Neural cell (in vitro differentiated cells): Measurements from ENCODE around the gene SMARCC1. TPM values are rescaled to one million over a fixed set of nuclear protein-coding genes. Genes with fewer than 3 reads are reported as not detected.

Source experiments
- H2AFZ ChIP-seq: fragments of 200-600, 300-800 bp; sonication (generic), shearing (Covaris generic); 2 replicates; pipeline ENCODE4 v1.6.0; 2014; ENCODE audit warnings: low read depth, mild to moderate bottlenecking, antibody characterized with exemption, low read length, moderate library complexity
- H3F3A ChIP-seq: fragments of 200-600 bp; shearing (Covaris generic); 2 replicates; pipeline ENCODE4 v1.6.1; 2016; ENCODE audit warnings: mild to moderate bottlenecking, moderate library complexity, mixed read lengths, antibody characterized with exemption, low read length; ENCODE audit not compliant: insufficient read depth, poor library complexity, severe bottlenecking
- H3K27ac ChIP-seq: fragments of 200-600, 300-800 bp; sonication (generic), shearing (Covaris generic); 2 replicates; pipeline ENCODE4 v1.5.1; 2014; ENCODE audit warnings: mild to moderate bottlenecking, low read length, moderate library complexity
- H3K27me3 ChIP-seq: fragments of 300-800, 200-600 bp; sonication (generic), shearing (Covaris generic); 2 replicates; pipeline ENCODE4 v1.6.0; 2014; ENCODE audit warnings: mild to moderate bottlenecking, low read depth, low read length, moderate library complexity; ENCODE audit not compliant: insufficient read depth
- H3K36me3 ChIP-seq: fragments of 300-800, 200-600 bp; sonication (generic), shearing (Covaris generic); 2 replicates; pipeline ENCODE4 v1.5.1; 2014; ENCODE audit warnings: mild to moderate bottlenecking, antibody characterized with exemption, low read length, moderate library complexity; ENCODE audit not compliant: insufficient read depth
- H3K4me2 ChIP-seq: fragments of 300-800, 200-600 bp; sonication (generic), shearing (Covaris generic); 2 replicates; pipeline ENCODE4 v1.6.0; 2014; ENCODE audit warnings: mild to moderate bottlenecking, low read length
- H3K4me3 ChIP-seq: fragments of 300-800, 200-600 bp; sonication (generic), shearing (Covaris generic); 2 replicates; pipeline ENCODE4 v1.5.1; 2014; ENCODE audit warnings: mild to moderate bottlenecking, low read length, moderate library complexity
- H3K79me2 ChIP-seq: fragments of 200-600 bp; shearing (Covaris generic); replicated peaks from 2 replicates; pipeline ENCODE4 v1.6.0; 2014; ENCODE audit warnings: mild to moderate bottlenecking, low read length, moderate library complexity; ENCODE audit not compliant: insufficient read depth
- H3K9ac ChIP-seq: fragments of 300-800, 200-600 bp; sonication (generic), shearing (Covaris generic); 2 replicates; pipeline ENCODE4 v1.6.1; 2016; ENCODE audit warnings: mild to moderate bottlenecking, low read length, mixed read lengths
- H3K9me2 ChIP-seq: fragments of 200-600 bp; shearing (Covaris generic); 2 replicates; pipeline ENCODE4 v1.6.1; 2016; ENCODE audit warnings: mild to moderate bottlenecking, low read length, mixed read lengths; ENCODE audit not compliant: insufficient read depth
- H3K9me3 ChIP-seq: fragments of 200-600, 300-800 bp; sonication (generic), shearing (Covaris generic); 2 replicates; pipeline ENCODE4 v1.6.1; 2016; ENCODE audit warnings: mild to moderate bottlenecking, mixed run types, low read length, moderate library complexity, mixed read lengths
- H4K20me1 ChIP-seq: fragments of 200-600 bp; shearing (Covaris generic); 2 replicates; pipeline ENCODE4 v1.6.1; 2016; ENCODE audit warnings: mild to moderate bottlenecking, mixed run types; ENCODE audit not compliant: insufficient read depth
- CTCF ChIP-seq: fragments of 450-650 bp; IDR thresholded peaks from 2 replicates; pipeline ENCODE4 v1.5.1; 2014; ENCODE audit warnings: antibody characterized with exemption, mild to moderate bottlenecking, moderate library complexity; ENCODE audit not compliant: poor library complexity, severe bottlenecking
- EP300 ChIP-seq: fragments of 450-650 bp; conservative IDR thresholded peaks from 2 replicates; pipeline ENCODE4 v1.6.1; 2014; ENCODE audit warnings: antibody characterized with exemption, mild to moderate bottlenecking, moderate library complexity; ENCODE audit not compliant: poor library complexity, severe bottlenecking
- EZH2 ChIP-seq: fragments of 200-600, 300-800 bp; shearing (Covaris generic), sonication (generic); IDR thresholded peaks from 2 replicates; pipeline ENCODE4 v1.6.1; 2014; ENCODE audit warnings: antibody characterized with exemption, low read length, borderline replicate concordance, mild to moderate bottlenecking; ENCODE audit not compliant: insufficient read depth, poor library complexity, severe bottlenecking
- MXI1 ChIP-seq: fragments of 450-650 bp; conservative IDR thresholded peaks from 2 replicates; pipeline ENCODE4 v1.6.1; 2014; ENCODE audit warnings: antibody characterized with exemption, mild to moderate bottlenecking; ENCODE audit not compliant: poor library complexity, severe bottlenecking
- POLR2AphosphoS5 ChIP-seq: IDR thresholded peaks from 2 replicates; pipeline ENCODE4 v1.6.1; 2012
- RAD21 ChIP-seq: fragments of 450-650 bp; conservative IDR thresholded peaks from 2 replicates; pipeline ENCODE4 v1.6.1; 2014; ENCODE audit warnings: antibody characterized with exemption, mild to moderate bottlenecking, moderate library complexity
- REST ChIP-seq: IDR thresholded peaks from 2 replicates; pipeline ENCODE4 v1.6.1; 2012; ENCODE audit warnings: borderline replicate concordance
- SMC3 ChIP-seq: fragments of 450-650 bp; conservative IDR thresholded peaks from 2 replicates; pipeline ENCODE4 v1.6.1; 2014; ENCODE audit warnings: antibody characterized with exemption, mild to moderate bottlenecking, moderate library complexity; ENCODE audit not compliant: poor library complexity
- TAF1 ChIP-seq: IDR thresholded peaks from 2 replicates; pipeline ENCODE4 v1.6.1; 2012; ENCODE audit warnings: low read depth
- polyA plus RNA-seq: library from polyadenylated mRNA; depleted of rRNA; stranded (reverse); fragments of >200 nt; gene quantifications from 2 replicates; pipeline ENCODE4 v1.2.3, GENCODE V29; 2014

Gene SMARCC1
- polyA plus RNA-seq, 1 donor from 2014 or later: 29.4 TPM

- peak overlapping the region; percentile 53 for H3K27ac ChIP-seq
- H3K9me2 ChIP-seq: no peaks in the 10 kb centered on the region
- H3K36me3 ChIP-seq: peaks cover 8% of the 10 kb centered on the region
- no peak for TF ChIP-seq CTCF
- no peak for TF ChIP-seq POLR2AphosphoS5
- peak overlapping the region; percentile 95 for H3K4me3 ChIP-seq
- no peaks in the 10 kb centered on the region for H3F3A ChIP-seq
- H3K9me3 ChIP-seq: no peaks in the 10 kb centered on the region
- H3K27me3 ChIP-seq: no peaks in the 10 kb centered on the region
- peak overlapping the region; percentile 89 for H3K9ac ChIP-seq
- no peaks in the 10 kb centered on the region for H4K20me1 ChIP-seq
- peaks cover 25% of the 10 kb centered on the region for H3K79me2 ChIP-seq
- H3K4me2 ChIP-seq: peak overlapping the region; percentile 81
- no peak overlapping the region for H2AFZ ChIP-seq
Observed at GRCh38 chr3:47825590-47825989, 43.9 kb upstream of the SMARCC1 start.

- no peaks in the 10 kb centered on the region for H4K20me1 ChIP-seq
- H3K27me3 ChIP-seq: no peaks in the 10 kb centered on the region
- H3K4me2 ChIP-seq: peak overlapping the region; percentile 81
- peak overlapping the region; percentile 95 for H3K4me3 ChIP-seq
- peak overlapping the region; percentile 89 for H3K9ac ChIP-seq
- H3K36me3 ChIP-seq: peaks cover 8% of the 10 kb centered on the region
- H3K9me3 ChIP-seq: no peaks in the 10 kb centered on the region
- H3K27ac ChIP-seq: peak overlapping the region; percentile 53
- peak; percentile 2 for TF ChIP-seq TAF1
- TF ChIP-seq MXI1: peak; percentile 88
- peak; percentile 72 for TF ChIP-seq RAD21
- peak; percentile 93 for TF ChIP-seq CTCF
- TF ChIP-seq REST: peak; percentile 30
- TF ChIP-seq SMC3: peak; percentile 88
- no peak for TF ChIP-seq EP300
- TF ChIP-seq POLR2AphosphoS5: peak; percentile 44
- TF ChIP-seq EZH2: no peak
- H3K9me2 ChIP-seq: no peaks in the 10 kb centered on the region
- no peak overlapping the region for H2AFZ ChIP-seq
- peaks cover 25% of the 10 kb centered on the region for H3K79me2 ChIP-seq
- no peaks in the 10 kb centered on the region for H3F3A ChIP-seq
Observed at GRCh38 chr3:47824541-47825473, 43.1 kb upstream of the SMARCC1 start.
